Stimulated activated naive CD8-positive, alpha-beta T cell treated with anti-CD3 and anti-CD28 coated beads, Interleukin-15, amount 100 ng/mL, for 72 hours (primary cell): Measurements from ENCODE around the gene ZNF469.

ENCODE experiments used
- ATAC-seq: fragments of 150-1000 bp; cut with Tn5 transposase; 2 replicates; pipeline ENCODE4 v1.10.0; 2021; ENCODE audit warnings: mild to moderate bottlenecking, moderate library complexity
- DNase-seq, 2 donors: peaks; one replicate each; pipeline ENCODE4 v3.0.0; 2021 to 2022
- H3K27ac Mint-ChIP-seq, 2 donors: one replicate each; pipeline ENCODE4 v1.8.0; 2022; ENCODE audit warnings: mild to moderate bottlenecking in 2 of 2, mixed read lengths in 2 of 2, moderate library complexity in 2 of 2
- H3K27me3 Mint-ChIP-seq: one replicate; pipeline ENCODE4 v1.8.0; 2022; ENCODE audit warnings: mixed read lengths
- H3K4me1 Mint-ChIP-seq: one replicate; pipeline ENCODE4 v1.8.0; 2022; ENCODE audit warnings: mild to moderate bottlenecking, mixed read lengths
- H3K4me3 Mint-ChIP-seq, 2 donors: one replicate each; pipeline ENCODE4 v1.8.0; 2022; ENCODE audit warnings: mild to moderate bottlenecking in 2 of 2, mixed read lengths in 2 of 2, moderate library complexity in 1 of 2
- H3K9me3 Mint-ChIP-seq, 2 donors: one replicate each; pipeline ENCODE4 v1.8.0; 2022; ENCODE audit warnings: mixed read lengths in 2 of 2

The ZNF469 gene

DNA sequence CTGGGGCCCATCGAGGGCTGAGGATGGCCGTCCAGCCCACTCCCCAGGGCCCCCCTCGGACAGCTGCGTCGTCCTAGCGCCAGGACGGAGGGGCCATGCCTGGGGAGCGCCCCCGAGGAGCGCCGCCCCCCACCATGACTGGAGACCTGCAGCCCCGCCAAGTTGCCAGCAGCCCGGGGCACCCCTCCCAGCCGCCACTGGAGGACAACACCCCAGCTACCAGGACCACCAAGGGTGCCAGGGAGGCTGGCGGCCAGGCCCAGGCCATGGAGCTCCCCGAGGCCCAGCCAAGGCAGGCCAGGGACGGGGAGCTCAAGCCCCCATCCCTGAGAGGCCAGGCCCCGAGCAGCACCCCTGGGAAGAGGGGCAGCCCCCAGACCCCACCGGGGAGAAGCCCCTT lies 44.6 kb downstream of the ZNF469 start:
- ATAC-seq = no peak
- H3K4me1 Mint-ChIP-seq = peaks cover 28% of the 10 kb centered on the region
- peaks cover 0 to 7% of the 10 kb centered on the region in 2 donors for H3K9me3 Mint-ChIP-seq
- no peak overlapping the region for H3K4me3 Mint-ChIP-seq
- no peak overlapping the region for H3K27ac Mint-ChIP-seq
- no peak for DNase-seq
- H3K27me3 Mint-ChIP-seq = peaks cover 13% of the 10 kb centered on the region

DNA sequence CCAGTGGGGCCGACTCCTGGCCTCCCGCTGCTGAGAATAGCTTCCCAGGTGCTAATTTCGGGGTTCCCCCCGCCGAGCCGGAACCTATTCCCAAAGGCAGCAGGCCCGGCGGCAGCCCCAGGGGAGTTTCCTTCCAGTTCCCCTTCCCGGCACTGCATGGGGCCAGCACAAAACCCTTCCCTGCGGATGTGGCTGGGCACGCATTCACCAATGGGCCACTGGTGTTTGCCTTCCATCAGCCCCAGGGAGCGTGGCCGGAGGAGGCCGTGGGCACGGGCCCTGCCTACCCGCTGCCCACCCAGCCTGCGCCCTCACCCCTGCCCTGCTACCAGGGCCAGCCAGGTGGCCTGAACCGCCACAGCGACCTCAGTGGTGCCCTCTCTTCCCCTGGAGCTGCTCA lies 45.4 kb downstream of the ZNF469 start:
- DNase-seq (no peak), ATAC-seq (no peak)
- peak overlapping the region in 1 of 2 donors; percentile 35 for H3K27ac Mint-ChIP-seq
- peaks cover 28% of the 10 kb centered on the region for H3K4me1 Mint-ChIP-seq
- peaks cover 13% of the 10 kb centered on the region for H3K27me3 Mint-ChIP-seq
- no peak overlapping the region for H3K4me3 Mint-ChIP-seq
- peaks cover 0 to 2% of the 10 kb centered on the region in 2 donors for H3K9me3 Mint-ChIP-seq

DNA sequence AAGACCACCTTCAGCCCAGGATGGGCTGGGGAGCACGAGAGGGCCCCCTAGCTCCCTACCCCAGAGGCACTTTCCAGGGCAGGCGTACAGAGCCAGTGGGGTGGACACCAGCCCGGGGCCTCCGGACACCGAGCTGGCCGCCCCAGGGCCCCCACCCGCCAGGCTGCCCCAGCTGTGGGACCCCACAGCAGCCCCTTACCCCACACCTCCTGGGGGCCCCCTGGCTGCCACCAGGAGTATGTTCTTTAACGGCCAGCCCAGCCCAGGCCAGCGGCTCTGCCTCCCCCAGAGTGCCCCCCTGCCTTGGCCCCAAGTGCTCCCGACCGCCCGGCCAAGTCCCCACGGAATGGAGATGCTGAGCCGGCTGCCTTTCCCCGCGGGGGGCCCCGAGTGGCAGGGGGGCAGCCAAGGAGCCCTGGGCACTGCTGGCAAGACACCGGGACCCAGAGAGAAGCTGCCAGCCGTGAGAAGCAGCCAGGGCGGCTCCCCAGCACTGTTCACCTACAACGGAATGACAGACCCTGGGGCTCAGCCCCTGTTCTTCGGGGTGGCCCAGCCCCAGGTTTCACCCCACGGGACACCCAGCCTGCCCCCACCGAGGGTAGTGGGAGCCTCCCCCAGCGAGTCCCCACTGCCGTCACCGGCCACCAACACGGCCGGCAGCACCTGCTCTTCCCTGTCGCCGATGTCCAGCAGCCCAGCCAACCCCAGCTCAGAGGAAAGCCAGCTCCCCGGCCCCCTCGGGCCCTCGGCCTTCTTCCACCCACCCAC lies 46.0 kb downstream of the ZNF469 start:
- DNase-seq (no peak), ATAC-seq (no peak)
- no peaks in the 10 kb centered on the region for H3K9me3 Mint-ChIP-seq
- no peak overlapping the region for H3K4me3 Mint-ChIP-seq
- peaks cover 28% of the 10 kb centered on the region for H3K4me1 Mint-ChIP-seq
- peak overlapping the region in 1 of 2 donors; percentile 35 for H3K27ac Mint-ChIP-seq
- peaks cover 13% of the 10 kb centered on the region for H3K27me3 Mint-ChIP-seq

DNA sequence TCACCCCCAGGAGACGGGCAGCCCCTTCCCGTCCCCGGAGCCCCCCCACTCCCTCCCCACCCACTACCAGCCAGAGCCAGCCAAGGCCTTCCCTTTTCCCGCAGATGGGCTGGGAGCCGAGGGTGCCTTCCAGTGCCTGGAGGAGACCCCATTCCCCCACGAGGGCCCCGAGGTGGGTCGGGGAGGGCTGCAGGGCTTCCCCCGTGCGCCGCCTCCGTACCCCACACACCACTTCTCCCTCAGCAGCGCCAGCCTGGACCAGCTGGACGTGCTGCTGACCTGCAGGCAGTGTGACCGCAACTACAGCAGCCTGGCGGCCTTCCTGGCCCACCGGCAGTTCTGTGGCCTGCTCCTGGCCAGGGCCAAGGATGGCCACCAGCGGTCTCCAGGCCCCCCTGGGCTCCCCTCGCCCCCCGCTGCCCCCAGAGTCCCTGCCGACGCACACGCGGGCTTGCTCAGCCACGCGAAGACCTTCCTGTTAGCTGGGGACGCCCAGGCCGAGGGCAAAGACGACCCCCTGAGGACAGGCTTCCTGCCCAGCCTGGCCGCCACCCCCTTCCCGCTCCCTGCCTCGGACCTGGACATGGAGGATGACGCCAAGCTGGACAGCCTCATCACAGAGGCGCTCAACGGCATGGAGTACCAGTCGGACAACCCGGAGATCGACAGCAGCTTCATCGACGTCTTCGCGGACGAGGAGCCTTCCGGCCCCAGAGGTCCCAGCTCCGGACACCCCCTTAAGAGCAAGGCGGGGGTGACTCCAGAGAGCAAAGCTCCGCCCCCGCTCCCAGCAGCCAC lies 46.8 kb downstream of the ZNF469 start:
- DNase-seq = no peak
- Mint-ChIP-seq H3K9me3 (no peaks in the 10 kb centered on the region), H3K4me3 (peak overlapping the region; percentile 78 to 81), H3K4me1 (peaks cover 25% of the 10 kb centered on the region), H3K27me3 (peaks cover 9% of the 10 kb centered on the region), H3K27ac (peak overlapping the region; percentile 75 to 93)
- no peak for ATAC-seq

DNA sequence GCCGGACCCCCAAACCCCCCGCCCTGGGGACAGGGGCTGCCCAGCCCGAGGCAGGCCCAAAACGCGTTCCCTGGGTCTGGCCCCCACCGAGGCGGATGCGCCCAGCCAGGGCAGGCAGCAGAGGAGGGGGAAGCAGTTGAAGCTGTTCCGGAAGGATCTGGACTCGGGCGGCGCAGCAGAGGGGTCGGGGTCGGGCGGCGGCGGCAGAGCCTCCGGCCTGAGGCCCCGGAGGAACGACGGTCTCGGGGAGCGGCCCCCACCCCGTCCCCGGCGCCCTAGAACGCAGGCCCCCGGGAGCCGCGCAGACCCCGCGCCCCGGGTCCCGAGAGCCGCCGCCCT lies 47.4 kb downstream of the ZNF469 start:
- Mint-ChIP-seq H3K27ac (peak overlapping the region in 1 of 2 donors; percentile 86), H3K9me3 (no peaks in the 10 kb centered on the region), H3K27me3 (peaks cover 3% of the 10 kb centered on the region), H3K4me3 (peak overlapping the region; percentile 78 to 81), H3K4me1 (peaks cover 20% of the 10 kb centered on the region)
- ATAC-seq (peak; percentile 55), DNase-seq (peak; percentile 32 to 39)

DNA sequence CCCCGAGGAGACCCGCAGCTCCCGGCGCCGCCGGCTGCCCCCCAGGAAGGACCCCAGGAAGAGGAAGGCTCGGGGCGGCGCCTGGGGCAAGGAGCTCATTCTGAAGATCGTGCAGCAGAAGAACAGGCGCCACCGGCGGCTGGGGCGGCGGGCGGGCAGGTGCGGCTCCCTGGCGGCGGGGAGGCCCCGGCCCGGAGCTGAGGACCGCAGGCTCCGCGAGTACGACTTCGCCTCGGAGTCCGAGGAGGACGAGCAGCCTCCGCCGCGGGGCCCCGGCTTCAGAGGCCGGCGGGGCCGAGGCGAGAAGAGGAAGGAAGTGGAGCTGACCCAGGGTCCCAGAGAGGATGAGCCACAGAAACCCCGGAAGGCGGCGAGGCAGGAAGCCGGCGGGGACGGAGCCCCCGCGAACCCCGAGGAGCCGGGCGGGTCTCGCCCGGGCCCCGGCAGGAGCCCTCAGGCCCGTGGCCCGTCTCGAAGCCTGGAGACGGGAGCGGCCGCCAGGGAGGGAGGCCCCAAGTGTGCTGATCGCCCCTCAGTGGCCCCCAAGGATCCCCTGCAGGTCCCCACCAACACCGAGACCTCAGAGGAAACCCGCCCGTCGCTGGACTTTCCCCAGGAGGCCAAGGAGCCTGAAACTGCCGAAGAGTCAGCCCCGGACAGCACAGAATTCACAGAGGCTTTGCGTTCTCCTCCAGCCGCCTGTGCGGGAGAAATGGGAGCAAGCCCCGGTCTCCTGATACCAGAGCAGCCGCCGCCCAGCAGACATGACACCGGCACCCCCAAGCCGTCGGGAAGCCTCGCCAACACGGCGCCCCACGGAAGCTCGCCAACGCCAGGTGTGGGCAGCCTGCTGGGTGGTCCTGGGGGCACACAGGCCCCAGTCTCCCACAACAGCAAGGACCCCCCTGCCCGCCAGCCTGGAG lies 48.0 kb downstream of the ZNF469 start:
- peaks cover 16% of the 10 kb centered on the region for H3K4me1 Mint-ChIP-seq
- H3K27ac Mint-ChIP-seq = peak overlapping the region; percentile 83 to 86
- no peaks in the 10 kb centered on the region for H3K9me3 Mint-ChIP-seq
- peak; percentile 62 to 67 for DNase-seq
- peak overlapping the region; percentile 78 to 81 for H3K4me3 Mint-ChIP-seq
- ATAC-seq = peak; percentile 70
- no peaks in the 10 kb centered on the region for H3K27me3 Mint-ChIP-seq

DNA sequence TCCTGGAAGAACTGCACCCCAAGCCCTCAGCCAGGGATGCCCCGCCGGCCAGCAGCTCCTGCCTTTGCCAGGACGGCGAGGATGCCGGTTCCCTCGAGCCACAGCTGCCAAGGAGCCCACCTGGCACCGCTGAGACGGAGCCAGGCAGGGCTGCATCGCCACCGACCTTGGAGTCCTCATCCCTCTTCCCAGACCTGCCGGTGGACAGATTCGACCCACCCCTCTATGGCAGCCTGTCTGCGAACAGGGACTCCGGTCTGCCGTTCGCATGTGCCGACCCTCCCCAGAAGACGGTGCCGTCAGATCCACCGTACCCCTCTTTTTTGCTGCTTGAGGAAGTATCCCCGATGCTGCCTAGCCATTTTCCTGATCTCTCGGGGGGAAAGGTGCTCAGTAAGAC lies 48.9 kb downstream of the ZNF469 start:
- DNase-seq = no peak
- H3K27ac Mint-ChIP-seq = no peak overlapping the region
- H3K9me3 Mint-ChIP-seq = no peaks in the 10 kb centered on the region
- peaks cover 16% of the 10 kb centered on the region for H3K4me1 Mint-ChIP-seq
- no peaks in the 10 kb centered on the region for H3K27me3 Mint-ChIP-seq
- peak overlapping the region; percentile 78 to 81 for H3K4me3 Mint-ChIP-seq
- no peak for ATAC-seq

DNA sequence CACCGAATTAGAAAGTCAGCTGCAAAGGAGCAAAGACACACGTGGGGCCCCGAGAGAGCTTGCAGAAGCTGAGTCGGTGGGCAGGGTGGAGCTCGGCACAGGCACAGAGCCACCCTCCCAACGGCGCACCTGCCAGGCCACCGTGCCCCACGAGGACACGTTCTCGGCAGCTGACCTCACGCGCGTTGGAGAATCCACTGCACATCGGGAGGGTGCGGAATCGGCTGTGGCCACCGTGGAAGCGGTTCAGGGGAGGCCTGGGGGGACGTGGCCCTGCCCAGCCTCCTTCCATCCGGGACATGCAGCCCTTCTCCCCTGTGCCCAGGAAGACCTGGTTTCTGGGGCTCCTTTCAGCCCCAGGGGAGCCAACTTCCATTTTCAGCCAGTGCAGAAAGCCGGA lies 49.4 kb downstream of the ZNF469 start:
- Mint-ChIP-seq H3K4me1 (peaks cover 16% of the 10 kb centered on the region), H3K27me3 (no peaks in the 10 kb centered on the region), H3K27ac (no peak overlapping the region), H3K9me3 (no peaks in the 10 kb centered on the region), H3K4me3 (peak overlapping the region in 1 of 2 donors; percentile 81)
- DNase-seq (no peak), ATAC-seq (no peak)
